ENCODE measurements around the gene DVL1. TPM values are rescaled to one million over a fixed set of nuclear protein-coding genes. Genes with fewer than 3 reads are reported as not detected.

The DVL1 gene
- total and polyA plus RNA-seq, 8 donors: 41.3 to 229 (median 72.2) TPM

DNA sequence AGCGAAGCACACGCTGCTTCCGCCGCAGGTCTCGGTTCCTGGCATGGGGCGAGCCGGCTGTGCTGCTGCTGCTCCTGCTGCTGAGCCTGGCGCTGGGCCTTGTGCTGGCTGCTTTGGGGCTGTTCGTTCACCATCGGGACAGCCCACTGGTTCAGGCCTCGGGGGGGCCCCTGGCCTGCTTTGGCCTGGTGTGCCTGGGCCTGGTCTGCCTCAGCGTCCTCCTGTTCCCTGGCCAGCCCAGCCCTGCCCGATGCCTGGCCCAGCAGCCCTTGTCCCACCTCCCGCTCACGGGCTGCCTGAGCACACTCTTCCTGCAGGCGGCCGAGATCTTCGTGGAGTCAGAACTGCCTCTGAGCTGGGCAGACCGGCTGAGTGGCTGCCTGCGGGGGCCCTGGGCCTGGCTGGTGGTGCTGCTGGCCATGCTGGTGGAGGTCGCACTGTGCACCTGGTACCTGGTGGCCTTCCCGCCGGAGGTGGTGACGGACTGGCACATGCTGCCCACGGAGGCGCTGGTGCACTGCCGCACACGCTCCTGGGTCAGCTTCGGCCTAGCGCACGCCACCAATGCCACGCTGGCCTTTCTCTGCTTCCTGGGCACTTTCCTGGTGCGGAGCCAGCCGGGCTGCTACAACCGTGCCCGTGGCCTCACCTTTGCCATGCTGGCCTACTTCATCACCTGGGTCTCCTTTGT lies 15.5 kb downstream of the DVL1 start:
- H3K36me3 ChIP-seq: peaks cover 9 to 42% (median 40%) of the 10 kb centered on the region in 4 donors
- 76 to 88% (median 83%) methylated on average over 5 to 36 of the region's 36 CpGs for WGBS, 5 donors
- TF ChIP-seq POLR2A (IDR thresholded peaks at IDR 0.05): no peak
- TF ChIP-seq EP300 (IDR thresholded peaks at IDR 0.05): no peak
- TF ChIP-seq POLR2AphosphoS5 (IDR thresholded peaks at IDR 0.05): no peak
- TF ChIP-seq, protein P1, sequence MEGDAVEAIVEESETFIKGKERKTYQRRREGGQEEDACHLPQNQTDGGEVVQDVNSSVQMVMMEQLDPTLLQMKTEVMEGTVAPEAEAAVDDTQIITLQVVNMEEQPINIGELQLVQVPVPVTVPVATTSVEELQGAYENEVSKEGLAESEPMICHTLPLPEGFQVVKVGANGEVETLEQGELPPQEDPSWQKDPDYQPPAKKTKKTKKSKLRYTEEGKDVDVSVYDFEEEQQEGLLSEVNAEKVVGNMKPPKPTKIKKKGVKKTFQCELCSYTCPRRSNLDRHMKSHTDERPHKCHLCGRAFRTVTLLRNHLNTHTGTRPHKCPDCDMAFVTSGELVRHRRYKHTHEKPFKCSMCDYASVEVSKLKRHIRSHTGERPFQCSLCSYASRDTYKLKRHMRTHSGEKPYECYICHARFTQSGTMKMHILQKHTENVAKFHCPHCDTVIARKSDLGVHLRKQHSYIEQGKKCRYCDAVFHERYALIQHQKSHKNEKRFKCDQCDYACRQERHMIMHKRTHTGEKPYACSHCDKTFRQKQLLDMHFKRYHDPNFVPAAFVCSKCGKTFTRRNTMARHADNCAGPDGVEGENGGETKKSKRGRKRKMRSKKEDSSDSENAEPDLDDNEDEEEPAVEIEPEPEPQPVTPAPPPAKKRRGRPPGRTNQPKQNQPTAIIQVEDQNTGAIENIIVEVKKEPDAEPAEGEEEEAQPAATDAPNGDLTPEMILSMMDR (IDR thresholded peaks at IDR 0.05): no peak
- H3K4me1 ChIP-seq: peaks cover 11 to 45% (median 42%) of the 10 kb centered on the region in 4 donors
- H3K4me3 ChIP-seq: no peak overlapping the region
- intact Hi-C loops (cut with DNase I; ENCODE audit: low total_unique reads): no loop called here
- no peak for DNase-seq
- H3K27ac ChIP-seq: peak overlapping the region in 1 of 5 donors; percentile 2
- H3K27me3 ChIP-seq: no peaks in the 10 kb centered on the region
- H3K9me3 ChIP-seq: no peaks in the 10 kb centered on the region

DNA sequence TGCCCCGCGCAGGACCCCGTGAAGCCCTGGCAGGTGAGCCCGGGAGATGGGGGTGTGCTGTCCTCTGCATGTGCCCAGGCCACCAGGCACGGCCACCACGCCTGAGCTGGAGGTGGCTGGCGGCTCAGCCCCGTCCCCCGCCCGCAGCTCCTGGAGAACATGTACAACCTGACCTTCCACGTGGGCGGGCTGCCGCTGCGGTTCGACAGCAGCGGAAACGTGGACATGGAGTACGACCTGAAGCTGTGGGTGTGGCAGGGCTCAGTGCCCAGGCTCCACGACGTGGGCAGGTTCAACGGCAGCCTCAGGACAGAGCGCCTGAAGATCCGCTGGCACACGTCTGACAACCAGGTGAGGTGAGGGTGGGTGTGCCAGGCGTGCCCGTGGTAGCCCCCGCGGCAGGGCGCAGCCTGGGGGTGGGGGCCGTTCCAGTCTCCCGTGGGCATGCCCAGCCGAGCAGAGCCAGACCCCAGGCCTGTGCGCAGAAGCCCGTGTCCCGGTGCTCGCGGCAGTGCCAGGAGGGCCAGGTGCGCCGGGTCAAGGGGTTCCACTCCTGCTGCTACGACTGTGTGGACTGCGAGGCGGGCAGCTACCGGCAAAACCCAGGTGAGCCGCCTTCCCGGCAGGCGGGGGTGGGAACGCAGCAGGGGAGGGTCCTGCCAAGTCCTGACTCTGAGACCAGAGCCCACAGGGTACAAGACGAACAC lies 16.3 kb downstream of the DVL1 start:
- TF ChIP-seq POLR2AphosphoS5 (IDR thresholded peaks at IDR 0.05): peak in 1 of 3 donors; percentile 34
- TF ChIP-seq, protein P1 (IDR thresholded peaks at IDR 0.05): no peak
- Histone ChIP-seq H3K27me3 (no peaks in the 10 kb centered on the region), H3K36me3 (peaks cover 8 to 42% (median 40%) of the 10 kb centered on the region in 4 donors), H3K9me3 (no peaks in the 10 kb centered on the region), H3K4me1 (peaks cover 11 to 41% (median 37%) of the 10 kb centered on the region in 4 donors), H3K27ac (peak overlapping the region in 1 of 5 donors; percentile 2), H3K4me3 (no peak overlapping the region)
- WGBS, 5 donors: 46 to 77% (median 55%) methylated on average over 18 to 48 of the region's 48 CpGs
- DNase-seq: peak in 1 of 2 donors; percentile 80
- intact Hi-C loops (cut with DNase I; ENCODE audit: low total_unique reads): no loop called here

DNA sequence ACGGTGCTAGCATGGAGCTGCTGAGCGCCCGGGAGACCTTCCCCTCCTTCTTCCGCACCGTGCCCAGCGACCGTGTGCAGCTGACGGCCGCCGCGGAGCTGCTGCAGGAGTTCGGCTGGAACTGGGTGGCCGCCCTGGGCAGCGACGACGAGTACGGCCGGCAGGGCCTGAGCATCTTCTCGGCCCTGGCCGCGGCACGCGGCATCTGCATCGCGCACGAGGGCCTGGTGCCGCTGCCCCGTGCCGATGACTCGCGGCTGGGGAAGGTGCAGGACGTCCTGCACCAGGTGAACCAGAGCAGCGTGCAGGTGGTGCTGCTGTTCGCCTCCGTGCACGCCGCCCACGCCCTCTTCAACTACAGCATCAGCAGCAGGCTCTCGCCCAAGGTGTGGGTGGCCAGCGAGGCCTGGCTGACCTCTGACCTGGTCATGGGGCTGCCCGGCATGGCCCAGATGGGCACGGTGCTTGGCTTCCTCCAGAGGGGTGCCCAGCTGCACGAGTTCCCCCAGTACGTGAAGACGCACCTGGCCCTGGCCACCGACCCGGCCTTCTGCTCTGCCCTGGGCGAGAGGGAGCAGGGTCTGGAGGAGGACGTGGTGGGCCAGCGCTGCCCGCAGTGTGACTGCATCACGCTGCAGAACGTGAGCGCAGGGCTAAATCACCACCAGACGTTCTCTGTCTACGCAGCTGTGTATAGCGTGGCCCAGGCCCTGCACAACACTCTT lies 17.0 kb downstream of the DVL1 start:
- TF ChIP-seq POLR2A (IDR thresholded peaks at IDR 0.05): no peak
- TF ChIP-seq, protein P1 (IDR thresholded peaks at IDR 0.05): no peak
- peaks cover 11 to 41% (median 33%) of the 10 kb centered on the region in 4 donors for H3K4me1 ChIP-seq
- no peaks in the 10 kb centered on the region for H3K9me3 ChIP-seq
- intact Hi-C loops (cut with DNase I; ENCODE audit: low total_unique reads): no loop called here
- 75 to 79% (median 77%) methylated on average over 15 to 57 of the region's 57 CpGs for WGBS, 5 donors
- no peak overlapping the region for H3K27ac ChIP-seq
- DNase-seq: no peak
- no peaks in the 10 kb centered on the region for H3K27me3 ChIP-seq
- H3K4me3 ChIP-seq: no peak overlapping the region
- H3K36me3 ChIP-seq: peaks cover 14 to 42% (median 40%) of the 10 kb centered on the region in 4 donors
